NCI-H1694 treated with DMSO at 0.1 percent for 48 hours (cell line): ENCODE results near the gene HOXC10.

Experiments
- DNase-seq: peaks from one replicate; lab custom pipeline; 2025; lab: John Stamatoyannopoulos, UW

HOXC10 gene

DNA sequence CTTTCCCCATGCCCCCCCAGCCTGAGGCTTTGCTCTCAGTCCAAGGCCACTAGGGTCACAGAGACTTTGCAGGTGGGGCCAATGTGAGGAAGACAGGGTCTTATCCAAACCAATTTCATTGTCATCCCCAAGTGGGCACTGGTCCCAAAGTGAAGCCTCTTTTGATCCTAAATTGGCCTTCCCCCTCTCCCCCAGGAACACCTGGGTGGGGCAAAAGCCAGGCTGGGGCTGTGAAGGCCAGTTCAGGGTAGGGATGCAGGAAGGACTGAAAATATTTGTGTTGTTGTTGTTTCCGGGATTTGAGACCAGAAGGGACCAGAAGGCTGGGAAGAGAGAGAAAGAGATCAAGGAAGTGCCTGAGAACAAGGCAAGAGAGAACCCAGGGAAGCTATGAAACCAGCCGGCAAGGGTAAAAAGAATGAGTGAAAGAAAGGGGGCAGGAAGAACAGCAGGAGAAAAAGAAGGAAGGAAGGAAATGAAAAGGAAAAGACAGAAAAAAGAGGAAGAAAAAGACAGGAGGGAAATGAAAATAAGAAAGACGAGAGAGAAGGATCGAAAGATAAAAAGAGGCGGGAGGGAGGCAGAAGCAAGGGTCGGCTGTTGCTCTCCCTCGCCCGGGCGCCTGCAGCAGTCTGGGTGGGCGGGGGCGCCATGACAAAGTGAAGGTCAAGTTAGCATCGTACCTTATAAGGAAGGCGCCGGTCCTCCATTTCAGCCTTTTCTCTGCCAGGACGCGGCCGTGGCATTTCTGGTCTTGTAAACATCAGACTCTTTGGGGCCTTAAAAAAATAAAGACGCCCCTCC lies 19.5 kb upstream of the HOXC10 start:
- no peak for DNase-seq

DNA sequence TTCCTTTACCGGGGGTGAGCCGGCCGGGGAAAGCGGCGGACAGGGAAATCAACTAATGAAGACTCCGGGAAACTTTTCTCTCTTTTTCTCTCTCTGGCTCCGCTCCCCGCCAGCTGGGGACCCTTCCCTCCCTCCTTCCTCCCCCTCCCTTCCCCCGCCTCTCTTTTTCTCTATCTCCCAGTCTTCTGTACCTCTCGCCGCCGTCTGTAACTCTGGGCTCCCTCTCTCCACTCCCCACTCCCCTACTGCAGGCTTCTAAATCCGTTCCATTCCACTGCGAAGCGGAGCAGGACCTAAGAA lies 18.9 kb upstream of the HOXC10 start:
- no peak for DNase-seq

DNA sequence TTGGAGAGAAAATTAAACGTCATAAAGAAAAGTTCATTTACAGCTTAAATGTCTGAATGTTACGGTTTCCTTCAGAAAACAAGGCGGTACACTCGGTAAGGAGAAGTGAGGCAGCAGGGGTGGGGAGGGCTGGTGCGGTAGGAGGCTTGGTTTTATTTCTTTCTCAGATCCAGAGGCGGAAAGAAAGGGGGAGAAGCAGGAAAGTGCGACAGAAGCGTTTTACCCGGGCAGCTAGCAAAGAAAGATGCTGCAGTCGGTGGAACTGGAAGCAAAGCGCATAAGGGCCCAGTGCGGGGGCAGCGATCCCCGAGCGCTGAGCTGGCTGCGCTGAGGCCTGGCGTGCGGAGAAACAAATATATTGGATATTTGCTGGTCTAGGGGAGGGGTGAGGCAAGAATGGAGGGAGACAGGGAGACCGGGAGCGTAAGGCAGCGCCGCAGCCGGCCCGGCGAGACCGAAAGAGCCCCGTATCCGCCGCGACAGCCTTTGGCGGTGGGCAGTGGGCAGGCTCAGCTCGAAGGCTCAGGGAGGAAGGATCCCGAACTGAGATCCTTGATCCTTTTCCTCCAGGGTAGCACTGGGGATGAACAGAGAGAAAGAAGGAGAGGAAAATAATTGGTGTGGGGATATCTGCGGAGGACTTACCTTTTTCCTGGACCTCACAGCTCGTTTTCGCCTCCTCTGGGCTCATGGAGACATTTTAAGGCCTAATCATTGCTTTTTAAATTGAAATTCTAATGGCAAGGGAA lies 18.4 kb upstream of the HOXC10 start:
- no peak for DNase-seq

DNA sequence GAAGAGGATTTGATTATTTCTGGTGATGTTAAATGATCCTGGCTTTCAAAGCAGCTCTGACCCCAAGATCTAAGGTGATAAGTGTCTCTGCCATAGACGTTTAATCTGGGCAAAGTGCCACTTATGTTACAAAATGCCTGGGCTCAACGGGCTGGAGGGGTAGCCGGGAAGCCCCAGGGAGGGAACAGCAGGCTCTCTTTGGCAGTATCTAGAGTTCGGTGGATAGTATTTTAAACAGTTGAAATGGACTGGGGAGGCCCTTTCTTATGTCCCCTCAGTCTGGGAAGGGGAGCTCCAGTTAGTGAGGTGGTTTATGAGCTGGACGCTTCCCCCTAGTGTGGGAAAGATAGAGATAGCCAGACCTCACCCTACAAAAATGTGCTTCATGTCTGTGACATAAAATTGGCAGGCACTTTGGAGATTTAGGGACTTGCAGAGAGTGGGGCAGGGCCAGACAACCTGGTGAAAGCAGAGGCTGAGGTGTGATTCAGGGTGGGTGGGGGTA lies 17.5 kb upstream of the HOXC10 start:
- peak; percentile 5 for DNase-seq

DNA sequence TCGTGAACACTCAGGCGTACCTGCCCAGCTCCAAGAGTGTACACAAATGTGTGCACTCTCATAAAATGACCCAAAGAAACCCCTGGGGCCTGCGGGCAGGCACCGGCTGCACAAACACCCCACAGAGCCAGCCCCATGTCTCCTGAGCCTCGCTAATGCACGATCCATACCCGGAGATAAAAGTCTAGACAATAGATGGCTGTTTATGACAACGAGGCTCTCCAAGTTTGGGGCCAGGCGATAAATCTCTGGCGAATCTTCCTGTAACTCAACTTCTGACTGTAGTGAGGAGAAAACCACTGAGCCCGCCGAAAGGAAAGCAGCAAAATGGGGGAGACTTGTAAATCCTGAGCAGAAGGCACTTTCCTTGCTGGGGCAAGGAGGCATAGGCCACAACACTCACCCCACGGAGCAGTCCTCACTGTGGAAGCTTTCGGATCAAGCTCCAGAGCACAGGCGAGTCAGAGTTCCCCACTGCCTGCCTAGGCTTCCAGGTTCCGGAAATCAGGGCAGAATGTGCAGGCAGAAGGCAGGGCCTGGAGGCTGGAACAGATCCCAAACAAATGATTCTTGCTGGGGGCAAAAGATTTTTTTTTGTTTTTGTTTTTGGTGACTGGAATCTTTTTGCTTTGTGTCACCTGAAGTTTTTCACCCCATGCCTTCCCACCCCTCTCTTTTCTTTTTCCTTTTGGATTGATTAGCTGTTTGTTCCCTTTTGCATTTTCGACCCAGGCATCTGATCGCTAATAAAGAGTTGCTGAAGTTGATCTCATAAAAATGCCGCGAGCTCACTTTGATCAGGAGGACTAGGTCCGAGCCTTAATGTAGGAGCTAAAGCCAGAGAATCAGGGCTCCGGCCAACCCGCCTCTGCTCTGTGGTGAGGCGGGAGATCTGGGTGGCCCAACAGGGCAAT lies 16.5 kb upstream of the HOXC10 start:
- no peak for DNase-seq

DNA sequence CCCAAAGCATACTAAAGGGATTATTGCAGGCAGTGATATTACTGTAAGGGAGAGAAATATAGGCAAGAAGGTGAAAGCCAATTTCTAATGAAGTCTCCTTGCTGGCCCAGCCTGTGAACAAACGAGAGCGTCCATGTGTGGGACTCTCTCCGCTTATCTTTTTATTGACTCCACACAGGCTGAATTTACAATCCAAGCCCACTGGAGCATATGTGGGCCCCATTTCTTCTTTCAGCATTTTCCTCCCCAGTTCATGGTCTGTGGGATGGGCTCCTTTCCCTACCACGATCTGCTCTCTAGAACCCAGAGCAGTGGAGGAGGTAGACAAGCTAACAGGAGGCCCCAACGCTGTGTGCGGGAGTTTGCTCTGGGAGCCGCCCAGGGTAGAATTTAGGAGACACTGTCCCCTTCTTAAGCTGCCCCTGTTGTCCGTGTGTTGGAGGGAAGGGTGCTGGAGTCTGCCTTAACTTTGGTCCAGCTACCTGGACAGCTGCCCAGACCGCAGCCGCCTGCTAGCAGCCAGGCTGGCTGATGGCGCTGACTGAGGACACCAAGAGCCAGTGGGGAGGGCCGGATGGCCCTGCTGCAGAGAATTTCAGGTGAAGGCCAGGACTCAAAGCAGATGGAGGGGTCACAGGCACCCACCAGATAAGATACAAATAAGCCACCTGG lies 15.2 kb upstream of the HOXC10 start:
- DNase-seq: no peak

DNA sequence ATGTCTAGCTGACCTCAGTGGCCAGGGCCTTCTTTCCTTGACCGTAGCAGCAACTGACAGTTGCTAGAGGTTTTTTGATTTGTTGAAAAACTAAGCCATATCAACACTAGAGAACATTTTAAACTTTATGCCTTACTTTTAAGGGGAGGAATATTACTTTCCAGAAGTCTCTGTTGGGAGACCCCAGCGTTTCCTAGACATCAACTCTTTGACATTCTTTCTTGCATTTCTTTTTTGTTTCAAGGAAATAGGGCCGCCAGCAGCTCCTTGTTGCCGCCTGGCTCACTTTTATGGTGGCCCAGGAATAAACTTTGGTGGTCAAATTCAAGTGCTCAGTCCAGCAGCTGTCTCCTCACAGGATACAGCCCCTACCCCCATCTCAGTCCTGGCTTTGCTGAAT lies 14.5 kb upstream of the HOXC10 start:
- DNase-seq: no peak

DNA sequence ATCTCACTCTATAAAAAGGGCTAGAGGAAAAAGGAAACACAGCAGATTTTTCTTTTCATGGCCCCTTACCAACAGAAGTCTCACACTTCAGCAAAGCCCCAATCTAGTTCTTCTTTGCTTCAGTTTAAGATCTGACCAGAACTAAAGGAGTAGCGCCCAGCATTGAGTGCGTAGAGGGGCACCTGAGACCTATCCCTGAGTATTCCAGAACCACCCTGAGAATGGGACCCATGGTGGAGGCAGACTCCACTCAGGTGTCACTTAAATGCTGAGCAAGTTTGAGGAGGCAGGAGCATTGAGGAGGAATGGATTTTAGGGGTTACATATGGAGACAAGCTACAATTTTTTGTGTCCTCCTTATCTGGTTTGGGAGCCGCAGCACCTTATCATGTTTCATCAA lies 13.8 kb upstream of the HOXC10 start:
- no peak for DNase-seq

DNA sequence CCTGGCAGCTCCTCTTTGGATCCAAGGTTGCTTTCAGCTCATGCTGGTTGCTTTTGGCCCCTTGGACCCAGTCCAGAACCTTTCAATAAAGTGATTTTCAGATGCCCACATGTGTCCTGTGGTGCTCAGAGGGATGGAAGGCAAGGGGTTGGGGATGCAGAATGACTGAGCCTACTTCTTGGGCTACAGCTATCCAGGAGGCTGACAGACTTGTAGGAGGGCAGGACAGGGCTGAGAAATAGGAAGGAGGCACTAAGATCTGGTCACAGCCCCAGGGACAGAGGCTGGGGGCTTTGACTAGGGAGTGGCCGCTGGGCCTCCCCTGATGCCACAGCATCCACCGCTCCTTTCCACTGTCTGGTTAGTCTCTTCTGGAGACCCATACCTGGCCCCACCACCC lies 13.3 kb upstream of the HOXC10 start:
- no peak for DNase-seq

DNA sequence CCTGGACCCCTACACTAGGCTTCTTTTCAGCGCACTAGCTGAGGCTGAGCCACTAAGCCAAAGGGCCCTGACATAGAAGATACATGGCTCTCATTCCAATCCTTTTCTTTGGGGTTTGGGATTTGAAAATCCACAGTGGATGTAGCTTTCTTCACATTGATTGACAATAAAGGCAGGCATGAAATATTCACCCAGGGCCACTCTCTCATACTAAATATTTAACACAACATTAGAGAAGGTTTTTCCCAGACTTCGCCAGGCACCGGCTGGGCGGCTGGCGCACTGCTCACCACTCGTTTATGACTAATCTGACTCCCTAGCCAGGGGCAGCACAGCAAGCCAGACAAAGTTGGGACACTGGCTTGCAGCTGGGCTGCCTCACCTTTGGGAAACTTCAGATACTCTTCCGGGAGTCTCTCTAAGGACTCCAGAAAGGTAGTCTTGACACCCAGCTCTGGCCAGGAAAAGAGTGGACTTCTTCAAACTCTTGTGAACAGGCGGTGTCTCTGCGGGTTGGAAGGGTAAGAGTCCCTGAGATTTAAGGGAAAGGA lies 12.7 kb upstream of the HOXC10 start:
- DNase-seq: no peak

DNA sequence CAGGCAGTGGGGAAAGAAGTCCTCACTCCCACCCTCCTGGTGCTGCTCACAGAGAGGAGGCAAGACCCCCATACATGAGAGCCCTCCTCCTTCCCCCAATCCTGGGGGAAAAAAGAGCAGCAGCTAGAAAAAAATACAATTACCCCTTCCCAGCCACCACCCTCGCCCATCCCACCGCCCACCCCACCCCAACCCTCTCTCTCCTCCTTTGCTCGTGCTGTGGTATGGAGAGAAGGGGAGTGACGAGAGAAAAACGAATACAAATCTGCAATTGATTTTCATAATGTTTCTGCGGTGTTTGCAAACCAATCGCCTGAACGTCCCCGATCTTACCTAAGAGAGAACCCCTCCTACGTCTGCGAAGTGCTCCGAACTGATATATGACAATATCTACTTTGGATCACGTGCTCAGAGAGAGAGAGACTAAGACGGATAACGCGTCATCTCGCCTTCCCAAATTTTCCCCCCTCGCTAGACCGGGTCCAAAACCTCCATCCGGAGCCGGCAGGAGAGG lies 12.2 kb upstream of the HOXC10 start, which contains the start of gene HOXC11:
HOXC11 (plus strand) TSS at position 405 of the 514 bp plus-strand sequence. CDS start 116 bp downstream, outside the sequence.
- no peak for DNase-seq

DNA sequence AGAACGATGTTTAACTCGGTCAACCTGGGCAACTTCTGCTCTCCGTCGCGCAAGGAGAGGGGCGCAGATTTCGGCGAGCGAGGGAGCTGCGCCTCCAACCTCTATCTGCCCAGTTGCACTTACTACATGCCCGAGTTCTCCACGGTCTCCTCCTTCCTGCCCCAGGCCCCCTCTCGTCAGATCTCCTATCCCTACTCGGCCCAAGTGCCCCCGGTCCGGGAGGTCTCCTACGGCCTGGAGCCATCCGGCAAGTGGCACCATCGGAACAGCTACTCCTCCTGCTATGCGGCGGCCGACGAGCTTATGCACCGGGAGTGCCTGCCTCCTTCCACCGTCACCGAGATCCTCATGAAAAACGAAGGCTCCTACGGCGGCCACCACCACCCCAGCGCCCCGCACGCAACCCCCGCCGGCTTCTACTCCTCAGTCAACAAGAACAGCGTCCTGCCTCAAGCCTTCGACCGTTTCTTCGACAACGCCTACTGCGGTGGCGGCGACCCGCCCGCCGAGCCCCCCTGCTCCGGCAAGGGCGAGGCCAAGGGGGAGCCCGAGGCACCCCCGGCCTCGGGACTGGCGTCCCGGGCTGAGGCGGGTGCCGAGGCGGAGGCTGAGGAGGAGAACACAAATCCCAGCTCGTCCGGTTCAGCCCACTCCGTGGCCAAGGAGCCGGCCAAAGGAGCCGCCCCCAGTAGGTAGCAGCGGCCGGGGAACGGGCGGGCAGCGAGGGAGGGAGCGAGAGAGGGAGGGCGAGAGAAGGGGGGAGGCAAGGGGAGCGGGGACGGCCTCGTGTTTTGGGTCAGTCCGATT lies 11.5 kb upstream of the HOXC10 start:
- DNase-seq: no peak

DNA sequence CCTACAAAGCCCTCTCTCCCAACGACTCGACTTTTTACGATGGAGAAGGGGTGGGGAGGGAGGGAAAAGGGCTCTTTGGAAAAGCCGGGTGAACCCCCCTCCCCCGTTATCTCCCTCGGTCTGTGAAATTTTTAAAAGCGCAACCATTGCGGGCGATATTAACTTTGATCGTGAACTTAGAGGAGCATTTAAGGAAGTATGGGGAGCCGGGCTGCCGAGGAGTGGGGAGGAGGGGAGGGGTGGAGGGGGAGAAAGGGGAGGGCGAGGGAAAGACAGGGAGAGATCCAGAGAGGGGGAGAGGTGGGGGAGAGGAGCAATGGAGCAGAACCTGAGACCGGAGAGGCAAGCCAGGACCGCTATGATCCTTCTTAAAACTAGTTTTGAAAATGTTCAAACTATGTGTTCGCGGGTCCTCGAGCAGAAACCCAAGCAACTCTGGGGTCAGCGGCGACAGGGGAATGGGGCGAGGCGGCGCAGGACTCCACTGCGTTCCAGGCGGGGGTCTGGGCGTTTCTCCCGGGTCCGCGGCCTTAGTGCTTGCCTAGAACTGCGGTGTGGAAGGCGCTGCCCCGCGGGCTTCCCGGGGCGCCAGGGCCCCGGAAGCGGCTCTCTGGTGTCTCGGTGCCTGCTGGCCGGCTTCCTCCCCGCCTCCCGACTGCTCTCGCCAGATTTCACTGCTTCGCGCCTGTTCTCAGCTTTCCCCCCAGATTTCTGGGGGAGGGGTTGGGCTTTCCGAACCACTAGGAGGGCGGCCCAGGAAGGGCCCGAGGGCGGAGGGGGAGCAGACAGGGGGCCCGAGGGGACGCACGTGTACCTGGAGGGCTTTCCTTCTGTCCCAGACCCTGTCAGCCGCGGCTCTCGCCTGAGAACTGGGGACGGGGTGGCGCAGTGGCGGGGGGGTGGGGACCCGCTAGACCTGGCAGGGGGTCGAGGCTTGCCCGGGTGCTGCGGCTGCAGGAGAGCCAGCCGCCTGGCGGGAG lies 10.6 kb upstream of the HOXC10 start, which contains the start of gene HOTAIR:
HOTAIR (minus strand) TSS at position 871 of the 980 bp plus-strand sequence.
- no peak for DNase-seq

DNA sequence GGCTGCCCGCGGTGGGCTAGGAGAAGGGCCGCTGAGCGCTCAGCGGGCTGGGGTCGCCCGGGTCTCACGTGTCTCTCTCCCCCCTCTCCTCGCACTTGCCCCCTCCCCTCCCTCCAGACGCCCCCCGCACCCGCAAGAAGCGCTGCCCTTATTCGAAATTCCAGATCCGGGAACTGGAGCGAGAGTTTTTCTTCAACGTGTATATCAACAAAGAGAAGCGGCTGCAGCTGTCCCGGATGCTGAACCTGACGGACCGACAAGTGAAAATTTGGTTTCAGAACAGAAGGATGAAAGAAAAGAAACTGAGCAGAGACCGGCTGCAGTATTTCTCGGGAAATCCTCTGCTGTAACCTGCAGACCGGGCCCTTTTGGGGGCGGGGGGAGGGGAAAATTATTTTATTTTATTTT lies 9.9 kb upstream of the HOXC10 start:
- DNase-seq: no peak

DNA sequence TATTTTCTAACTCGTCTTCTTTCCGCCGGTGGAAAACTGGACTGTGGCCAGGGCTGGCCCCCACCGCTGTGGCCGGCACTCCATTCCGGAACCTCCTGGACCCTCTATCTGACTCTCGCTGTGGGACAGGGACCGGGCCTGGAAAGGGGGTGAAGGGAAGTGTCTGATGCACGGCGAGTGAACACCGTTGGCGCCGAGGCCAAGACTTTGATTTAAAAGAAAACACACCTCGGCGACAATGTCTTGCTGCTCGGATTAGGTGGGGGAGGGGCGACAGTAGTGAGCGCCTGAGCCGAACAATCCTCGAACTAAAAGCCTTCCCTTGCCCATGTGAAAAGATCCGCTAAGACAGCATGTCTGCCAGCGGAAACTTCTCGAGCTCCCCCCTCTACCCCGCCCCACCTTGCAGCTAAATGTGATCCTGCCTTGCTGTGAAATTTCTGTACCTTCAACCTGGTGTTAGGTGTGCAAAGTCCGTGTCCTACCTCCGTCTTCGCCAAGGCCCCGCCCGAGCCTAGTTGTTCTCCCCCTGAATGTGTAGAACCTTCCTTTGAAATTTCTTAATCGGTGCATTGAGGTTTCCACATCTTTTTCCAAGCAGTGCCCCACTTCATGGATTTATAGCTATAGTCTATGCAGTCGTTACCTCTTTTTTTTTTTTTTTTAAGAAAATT lies 9.3 kb upstream of the HOXC10 start:
- no peak for DNase-seq

DNA sequence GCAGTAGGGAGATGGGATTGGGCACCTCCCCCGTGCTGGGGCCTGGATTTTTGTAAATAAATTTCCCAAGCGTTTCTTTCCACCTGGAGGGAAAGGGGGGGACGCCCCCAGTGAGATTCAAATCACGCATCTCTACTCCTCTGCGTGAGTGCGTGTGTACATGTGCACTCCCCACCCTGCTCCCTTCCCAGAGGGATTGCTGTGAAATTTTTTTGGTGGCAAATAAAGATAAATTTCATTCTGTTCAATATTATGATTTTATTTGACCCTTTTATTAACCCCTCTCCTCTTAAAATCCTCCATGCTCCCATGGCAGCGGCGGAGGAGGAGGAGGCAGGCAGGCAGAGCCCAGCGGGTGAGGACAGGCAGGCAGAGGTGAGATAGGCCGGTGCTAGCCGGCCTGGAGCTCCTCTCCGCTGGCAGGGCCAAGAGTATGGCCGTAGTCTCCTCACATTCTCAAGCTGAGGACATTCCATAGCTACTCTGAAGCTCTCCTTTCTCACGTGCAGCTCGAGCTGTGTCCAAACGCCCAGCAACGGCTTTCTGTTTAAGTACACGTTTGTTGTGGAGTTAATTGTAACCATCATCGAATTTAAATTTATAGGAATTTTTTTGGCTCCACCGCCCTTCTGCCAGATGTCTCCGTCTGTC lies 8.6 kb upstream of the HOXC10 start:
- DNase-seq: peak; percentile 53

DNA sequence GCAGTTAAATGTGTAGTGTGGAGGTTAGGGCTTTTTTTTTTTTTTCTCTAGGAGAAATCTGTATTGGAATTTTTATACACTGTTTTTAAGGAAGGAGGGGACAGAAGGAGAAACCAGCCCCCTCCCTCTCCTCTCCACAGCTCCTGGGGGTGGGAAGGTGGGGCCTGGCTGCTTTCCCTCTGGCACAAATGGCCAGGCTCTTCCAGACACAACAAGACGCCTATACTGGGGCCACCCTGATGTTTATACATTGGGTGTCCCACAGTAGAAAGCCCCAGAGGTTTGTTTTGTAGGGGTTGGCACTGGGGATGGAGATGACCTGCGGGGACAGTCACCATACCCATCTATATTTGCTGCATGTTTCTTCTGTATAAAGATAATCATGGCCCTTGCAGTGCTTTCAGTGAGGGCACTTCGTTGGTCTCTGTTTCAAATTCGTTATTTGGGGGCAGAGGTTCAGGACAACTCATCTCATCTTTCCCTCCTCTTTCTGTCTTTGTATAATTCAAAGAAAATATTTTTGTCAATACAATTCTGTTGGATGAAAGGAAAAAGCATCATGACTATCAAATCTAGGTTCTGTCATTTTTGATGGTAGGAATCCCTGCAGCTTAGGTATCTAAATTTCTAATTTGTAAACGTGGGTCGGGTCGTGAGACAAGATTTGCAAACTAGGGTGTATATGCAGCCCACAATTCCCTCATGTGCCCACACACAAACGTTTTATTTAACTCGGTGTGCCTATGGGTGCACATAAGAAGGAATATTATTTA lies 7.9 kb upstream of the HOXC10 start:
- DNase-seq: no peak
